Activated CD8-positive, alpha-beta memory T cell treated with anti-CD3 and anti-CD28 coated beads, Interleukin-2, amount 50 U/mL, for 1 hour (primary cell): ENCODE results near the gene CYP4F11.
"Not testable (repeated sequence)": the region's sequence is repeated elsewhere in the genome, so short reads cannot be mapped to it uniquely, and the experiment has no call there.

ENCODE experiments used
- DNase-seq: peaks from one replicate; pipeline ENCODE4 v3.0.0-alpha.2; 2020; ENCODE audit errors: extremely low read depth

The CYP4F11 gene, protein sequence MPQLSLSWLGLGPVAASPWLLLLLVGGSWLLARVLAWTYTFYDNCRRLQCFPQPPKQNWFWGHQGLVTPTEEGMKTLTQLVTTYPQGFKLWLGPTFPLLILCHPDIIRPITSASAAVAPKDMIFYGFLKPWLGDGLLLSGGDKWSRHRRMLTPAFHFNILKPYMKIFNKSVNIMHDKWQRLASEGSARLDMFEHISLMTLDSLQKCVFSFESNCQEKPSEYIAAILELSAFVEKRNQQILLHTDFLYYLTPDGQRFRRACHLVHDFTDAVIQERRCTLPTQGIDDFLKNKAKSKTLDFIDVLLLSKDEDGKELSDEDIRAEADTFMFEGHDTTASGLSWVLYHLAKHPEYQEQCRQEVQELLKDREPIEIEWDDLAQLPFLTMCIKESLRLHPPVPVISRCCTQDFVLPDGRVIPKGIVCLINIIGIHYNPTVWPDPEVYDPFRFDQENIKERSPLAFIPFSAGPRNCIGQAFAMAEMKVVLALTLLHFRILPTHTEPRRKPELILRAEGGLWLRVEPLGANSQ

DNA sequence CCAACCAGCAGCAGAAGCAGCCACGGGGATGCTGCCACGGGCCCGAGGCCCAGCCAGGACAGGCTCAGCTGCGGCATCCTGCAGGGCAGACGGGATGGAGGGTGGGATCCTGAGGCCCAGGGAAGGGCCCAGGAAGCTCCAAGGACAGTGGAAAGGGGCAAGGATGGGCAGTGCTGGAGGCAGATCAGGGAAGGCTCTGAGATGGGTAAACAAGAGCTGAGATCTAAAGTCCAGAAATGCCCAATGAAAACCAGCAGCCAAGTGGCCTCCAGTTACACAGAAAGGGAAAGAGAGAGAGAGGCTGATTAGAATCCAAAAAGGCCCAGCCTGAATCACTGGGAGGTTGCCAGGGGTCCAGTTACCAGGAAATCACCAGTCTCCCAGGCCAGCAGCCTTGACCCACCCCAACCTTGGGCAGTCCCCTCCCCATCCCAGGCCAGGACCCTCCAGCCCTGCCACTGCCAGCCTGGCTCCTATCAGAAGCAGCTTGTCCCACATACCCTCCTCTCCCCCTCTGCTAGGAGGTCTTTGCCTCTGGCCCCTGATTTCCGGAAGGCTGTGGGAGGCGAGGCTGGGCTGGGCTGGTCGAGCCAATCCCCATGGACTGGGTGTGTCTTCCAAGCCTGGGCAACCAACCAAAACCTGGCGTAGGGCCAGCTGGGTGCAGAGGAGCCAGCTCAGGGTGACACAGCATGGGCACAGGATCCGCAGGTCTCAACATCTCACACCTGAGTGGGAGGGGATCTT lies at the start of gene CYP4F11:
TSS of gene CYP4F11 (minus strand) at position 198 of the 747 bp plus-strand sequence. CDS start at position 77, 121 bp downstream.
- DNase-seq: no peak

DNA sequence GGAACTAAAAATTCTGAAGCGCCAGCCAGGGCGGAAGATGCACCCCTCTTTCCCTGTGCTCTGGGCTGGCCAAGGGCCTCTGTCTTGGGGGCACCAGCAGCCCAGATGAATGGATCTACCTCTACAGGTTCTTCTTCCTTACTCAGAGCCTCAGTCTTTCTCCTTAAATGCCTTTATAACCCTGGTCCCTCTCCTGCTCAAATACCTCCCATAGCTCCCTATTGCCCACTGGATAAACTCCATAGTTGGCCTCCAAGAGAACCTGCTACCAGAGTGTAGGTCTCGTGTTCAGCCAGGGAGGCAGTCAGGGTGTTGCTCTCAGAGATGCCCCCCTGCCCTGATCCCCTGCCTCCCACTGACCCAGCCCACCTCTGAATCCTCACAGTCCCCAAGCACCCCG lies 45.0 kb upstream of the CYP4F11 start:
- DNase-seq: no peak

DNA sequence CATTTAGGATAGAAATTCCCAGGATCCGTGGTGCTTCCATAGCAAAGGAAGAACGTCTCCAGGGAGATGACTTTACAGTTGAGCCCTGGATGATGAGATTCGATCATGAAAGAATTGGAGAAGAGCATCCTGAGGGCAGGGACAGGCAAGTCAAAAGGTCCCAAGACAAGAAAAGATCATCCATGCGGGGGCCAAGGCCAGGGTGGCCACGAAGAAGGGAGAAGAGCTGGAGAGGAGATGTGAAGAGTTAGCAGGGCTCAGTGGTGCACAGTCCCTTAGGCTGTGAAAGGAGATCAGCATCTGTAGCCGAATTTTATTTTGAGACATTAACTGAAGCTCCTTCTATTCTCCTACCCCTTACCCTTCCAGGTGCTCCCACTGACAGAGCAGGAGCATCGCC lies 43.4 kb upstream of the CYP4F11 start:
- DNase-seq: no peak

DNA sequence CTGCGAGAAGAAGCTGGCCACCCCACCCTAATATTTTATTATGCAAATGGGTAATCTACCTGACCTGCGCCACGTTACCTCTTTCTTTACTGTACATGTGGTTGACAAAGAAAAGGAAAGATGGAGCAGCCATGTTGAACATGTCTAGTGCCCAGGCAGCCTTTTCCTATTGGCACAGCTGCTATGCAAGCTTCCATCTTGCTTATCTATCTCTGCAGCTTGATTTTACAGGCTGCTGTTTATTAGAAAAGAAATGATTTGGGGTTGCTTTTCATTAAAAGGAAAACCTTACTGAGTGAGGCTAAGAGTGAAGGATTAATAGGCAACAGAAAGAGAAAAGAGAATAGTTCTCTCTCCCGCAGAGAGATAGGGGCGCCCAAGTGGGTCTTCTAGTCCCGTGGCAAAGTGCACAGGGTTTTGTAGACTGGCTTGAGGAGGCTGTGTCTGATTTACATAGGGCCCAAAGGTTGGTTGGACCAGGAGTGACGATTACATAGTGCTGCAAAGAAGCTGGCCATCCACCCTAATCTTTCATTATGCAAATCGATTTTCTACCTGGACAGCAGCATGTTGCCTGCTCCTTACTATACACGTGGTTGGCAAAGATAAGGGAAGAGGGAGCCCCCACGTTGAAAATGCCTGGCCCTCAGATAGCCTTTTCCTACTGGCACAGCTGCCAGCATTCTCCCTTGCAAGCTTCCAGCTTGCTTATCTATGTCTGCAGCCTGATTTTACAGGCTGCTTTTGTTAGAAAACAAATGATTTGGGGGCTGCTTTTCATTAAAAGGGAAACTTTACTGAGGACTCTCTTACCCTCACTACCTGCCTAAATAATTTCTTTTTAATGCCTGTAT lies 42.7 kb upstream of the CYP4F11 start:
- no peak for DNase-seq

GRCh38 chr19:15974856-15975255 lies 40.5 kb upstream of the CYP4F11 start:
- no peak for DNase-seq

DNA sequence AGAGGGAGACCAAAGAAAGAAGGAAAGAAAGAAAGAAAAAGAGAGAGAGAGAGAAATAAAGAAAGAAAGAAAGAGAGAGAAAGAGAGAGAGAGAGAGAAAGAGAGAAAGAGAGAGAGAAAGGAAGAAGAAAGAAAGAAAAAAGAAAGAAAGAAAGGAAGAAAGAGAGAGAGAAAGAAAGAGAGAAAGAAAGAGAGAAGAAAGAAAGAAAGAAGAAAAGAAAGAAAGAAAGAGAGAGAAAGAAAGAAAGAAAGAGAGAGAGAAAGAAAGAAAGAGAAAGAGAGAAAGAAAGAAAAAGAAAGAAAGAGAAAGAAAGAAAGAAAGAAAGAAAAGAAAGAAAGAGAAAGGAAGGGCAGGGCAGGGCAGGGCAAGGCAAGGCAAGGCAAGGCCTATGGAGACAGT lies 37.7 kb upstream of the CYP4F11 start:
- not testable (repeated sequence) for DNase-seq

GRCh38 chr19:15971224-15971780 lies 37.0 kb upstream of the CYP4F11 start:
- no peak for DNase-seq

GRCh38 chr19:15964231-15964630 lies 29.9 kb upstream of the CYP4F11 start:
- no peak for DNase-seq

DNA sequence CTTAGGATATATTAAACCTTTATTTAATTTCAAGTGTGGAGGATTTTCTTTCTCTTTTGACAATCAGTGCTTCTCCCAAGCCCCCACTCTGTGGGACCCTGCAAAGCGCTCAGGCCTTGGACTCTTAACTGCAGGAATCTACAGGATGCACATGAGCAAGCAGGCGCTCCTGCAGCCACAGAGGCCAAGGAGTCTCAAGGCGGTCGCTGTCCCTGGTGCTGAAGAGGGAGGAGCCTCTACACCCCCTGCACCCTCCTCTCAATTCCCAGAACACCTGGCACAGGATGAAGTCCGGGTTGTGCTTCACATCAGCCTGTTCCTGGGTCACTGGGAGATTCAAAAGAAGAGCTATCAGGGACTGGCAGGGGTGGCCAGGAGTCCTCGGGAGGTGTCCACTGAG lies 28.0 kb upstream of the CYP4F11 start:
- no peak for DNase-seq

GRCh38 chr19:15954820-15955219 lies 20.5 kb upstream of the CYP4F11 start:
- no peak for DNase-seq

GRCh38 chr19:15948223-15949058 lies 14.1 kb upstream of the CYP4F11 start, which contains the start of gene OR10H4:
Gene OR10H4, plus strand, starts transcription at chr19:15949008. Its CDS starts 0 bp downstream, at chr19:15949008.
- no peak for DNase-seq

GRCh38 chr19:15945301-15945700 lies 11.0 kb upstream of the CYP4F11 start:
- no peak for DNase-seq

DNA sequence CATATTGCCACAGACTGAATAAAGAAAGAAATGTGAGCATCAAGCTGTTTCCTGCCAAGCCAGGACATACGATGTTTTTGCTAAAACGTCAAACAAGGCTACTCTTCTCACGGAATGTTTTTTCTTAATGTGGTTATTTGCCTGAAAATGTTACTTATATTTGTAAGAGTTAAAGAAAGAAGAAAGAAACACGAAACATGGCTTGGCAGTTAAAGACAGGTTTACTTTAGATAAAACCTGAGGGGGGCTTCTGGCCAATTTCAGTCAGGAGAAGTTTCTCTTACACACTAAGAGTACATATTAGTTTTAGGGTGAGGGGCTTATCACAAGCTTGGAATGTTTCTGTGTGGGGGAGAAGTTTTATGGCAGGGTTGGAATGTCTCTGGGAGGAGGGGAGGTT lies 10.1 kb upstream of the CYP4F11 start:
- DNase-seq: no peak

DNA sequence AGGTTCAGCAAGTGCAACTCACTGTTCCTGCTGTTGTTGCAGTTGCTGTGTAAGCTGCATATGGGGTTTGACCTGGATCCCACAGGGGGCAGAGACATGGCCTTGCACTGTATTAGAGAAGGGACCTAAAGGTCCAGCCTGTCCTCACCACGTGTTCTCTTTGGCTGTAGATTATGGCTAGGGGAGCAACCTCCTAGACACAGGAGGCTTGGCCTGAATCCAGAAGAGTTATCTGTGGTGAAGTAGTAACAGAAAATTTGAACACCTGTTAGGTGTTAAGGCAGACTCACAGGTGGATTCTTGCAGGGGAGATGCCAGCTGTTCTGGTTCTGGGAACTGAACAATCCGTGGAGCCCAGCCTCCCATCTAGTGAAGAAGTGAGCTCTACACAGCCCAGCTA lies 3.4 kb upstream of the CYP4F11 start:
- DNase-seq: no peak

- DNase-seq: no peak
Observed at GRCh38 chr19:15936950-15937349, 2.6 kb upstream of the CYP4F11 start.

- no peak for DNase-seq
Observed at GRCh38 chr19:15936173-15936572, 1.8 kb upstream of the CYP4F11 start.

- no peak for DNase-seq
Observed at GRCh38 chr19:15935167-15935702, 906 bp upstream of the CYP4F11 start.

GRCh38 chr19:15933761-15934331 lies 483 bp downstream of the CYP4F11 start:
- DNase-seq: not testable (repeated sequence)

DNA sequence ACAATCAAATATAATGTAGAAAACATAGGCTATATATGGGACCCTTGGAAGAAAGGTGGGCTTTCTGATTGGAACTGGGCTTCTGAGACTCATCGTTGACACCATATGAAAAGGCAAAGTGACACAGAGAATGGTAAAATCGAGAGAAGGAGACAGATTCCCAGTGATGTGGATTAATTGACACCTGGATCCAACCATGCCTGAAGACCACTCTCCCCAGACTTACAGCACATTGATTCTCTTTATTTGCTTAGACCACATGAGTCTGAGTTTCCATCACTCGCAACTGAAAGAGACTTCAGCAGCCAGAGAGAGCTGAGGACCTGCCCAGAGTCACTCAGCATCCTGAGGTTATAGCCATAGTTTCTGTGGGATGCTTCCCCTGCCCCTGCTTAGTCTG lies 6.0 kb downstream of the CYP4F11 start:
- no peak for DNase-seq

DNA sequence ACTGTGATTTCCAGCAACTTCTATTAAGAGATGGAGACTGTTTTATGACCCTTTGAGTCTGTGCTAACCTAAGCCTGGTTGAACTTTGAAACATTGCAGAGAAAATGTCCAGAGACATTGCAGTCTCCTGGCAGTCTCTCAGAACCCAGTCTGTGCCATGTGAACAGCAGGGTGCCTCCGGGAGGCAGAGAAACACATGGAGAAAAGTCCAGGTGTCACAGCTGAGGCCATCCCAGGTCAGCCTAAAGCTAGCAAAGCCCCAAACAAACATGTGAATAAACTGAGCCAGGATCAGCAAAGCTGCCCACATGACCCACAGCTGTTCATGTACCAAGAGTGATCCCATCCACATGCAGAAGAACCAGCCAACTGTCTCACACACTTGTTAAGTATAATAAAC lies 7.8 kb downstream of the CYP4F11 start:
- no peak for DNase-seq
